ENCODE data around the gene COL6A1. TPM values are rescaled to one million over a fixed set of nuclear protein-coding genes. Genes with fewer than 3 reads are reported as not detected.
A peak's percentile ranks its signal among the peaks of the same experiment; 100 is the strongest.

The COL6A1 gene
- polyA plus RNA-seq, 2 of the 4 experiments (the other 2 are of a cell fraction): 3.9 to 18.3 TPM

DNA sequence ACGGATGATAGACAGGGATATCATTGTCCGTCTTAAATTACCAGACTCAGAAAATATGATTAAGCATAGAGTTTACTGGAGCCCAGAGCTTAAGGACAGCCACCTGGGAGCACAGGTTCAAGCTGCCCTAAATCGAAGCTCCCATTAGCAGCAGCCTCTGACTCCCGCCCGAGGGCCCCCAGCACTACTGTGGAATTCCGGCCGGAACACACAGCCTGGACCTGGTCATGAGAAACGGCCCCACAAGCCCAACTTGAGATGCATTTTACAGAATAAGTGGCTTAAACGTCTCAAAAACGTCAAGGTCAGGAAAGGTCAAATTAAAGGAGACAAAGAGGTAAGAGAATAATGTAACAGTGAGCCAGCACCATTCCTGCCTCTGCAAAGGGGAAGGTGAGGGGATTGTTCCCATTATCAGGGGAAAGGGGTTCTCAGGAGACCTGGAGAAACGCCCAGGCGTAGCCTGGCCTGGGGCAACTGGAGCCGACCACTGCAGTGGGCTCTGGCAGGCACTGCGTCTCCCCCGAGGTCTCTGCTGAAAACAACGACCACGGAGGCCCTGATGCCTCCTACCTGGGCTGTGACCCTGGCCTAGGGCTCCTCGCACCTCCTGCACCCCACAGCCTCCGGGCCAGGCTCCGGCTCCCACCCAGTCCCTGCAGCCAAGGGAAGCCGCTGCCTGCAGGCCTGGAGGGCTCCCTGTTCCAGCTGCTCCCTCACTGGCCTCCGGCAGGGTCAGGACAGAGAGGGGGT is 11.5 kb upstream of the COL6A1 start:
- DNase-seq (ENCODE audit: low read depth in 1 of 2, low spot score in 1 of 2): no peak
- H3K4me2 ChIP-seq: 0 out of 3 replicates have a peak overlapping the region, but pooled peaks have one; percentile 21
- CTCF ChIA-PET: interaction anchor here (0.9 to 3.2 kb wide), 23 partner anchors 10 to 189 kb away, joined by 3 to 20 read pairs (median 4); no protein-coding TSS in a partner anchor
- TF ChIP-seq EHMT2 (IDR thresholded peaks at IDR 0.05; ENCODE audit: low read depth): no peak
- no peak for TF ChIP-seq TP53 (CRISPR knock-in tag; IDR thresholded peaks at IDR 0.05)
- TF ChIP-seq RAD21 (conservative IDR thresholded peaks at IDR 0.05 in 1 of 2, IDR thresholded peaks at IDR 0.05 in 1 of 2): no peak
- TF ChIP-seq EP300 (IDR thresholded peaks at IDR 0.05): no peak
- no peak for TF ChIP-seq RNF2 (IDR thresholded peaks at IDR 0.05; ENCODE audit: borderline replicate concordance, low read depth)
- TF ChIP-seq HOXB5 (CRISPR knock-in tag; IDR thresholded peaks at IDR 0.05): no peak
- TF ChIP-seq POLR2AphosphoS2 (conservative IDR thresholded peaks at IDR 0.05; ENCODE audit: low read length): no peak
- no peak for TF ChIP-seq CEBPB (IDR thresholded peaks at IDR 0.05)
- TF ChIP-seq, protein P1, sequence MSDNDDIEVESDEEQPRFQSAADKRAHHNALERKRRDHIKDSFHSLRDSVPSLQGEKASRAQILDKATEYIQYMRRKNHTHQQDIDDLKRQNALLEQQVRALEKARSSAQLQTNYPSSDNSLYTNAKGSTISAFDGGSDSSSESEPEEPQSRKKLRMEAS (IDR thresholded peaks at IDR 0.05): no peak
- TF ChIP-seq NPAS2 (CRISPR knock-in tag; IDR thresholded peaks at IDR 0.05; ENCODE audit: borderline replicate concordance): no peak
- no peak for TF ChIP-seq NR3C1 (IDR thresholded peaks at IDR 0.05)
- no peak for TF ChIP-seq FOXS1 (CRISPR knock-in tag; IDR thresholded peaks at IDR 0.05)
- no peaks in the 10 kb centered on the region for H3K9me3 ChIP-seq
- no peak overlapping the region for H3K27ac ChIP-seq
- FAIRE-seq: no peak
- 53% methylated on average over 17 of the region's 22 CpGs for WGBS (ENCODE audit: missing lambda C conversion rate)
- POLR2A ChIA-PET: no interaction called here
- peaks cover 6% of the 10 kb centered on the region; the same call in 1 of the 3 replicates for H3K4me1 ChIP-seq
- H3K4me3 ChIP-seq: no peak overlapping the region
- peak; percentile 19 to 49; a peak in 4 of 6 replicates for ATAC-seq

DNA sequence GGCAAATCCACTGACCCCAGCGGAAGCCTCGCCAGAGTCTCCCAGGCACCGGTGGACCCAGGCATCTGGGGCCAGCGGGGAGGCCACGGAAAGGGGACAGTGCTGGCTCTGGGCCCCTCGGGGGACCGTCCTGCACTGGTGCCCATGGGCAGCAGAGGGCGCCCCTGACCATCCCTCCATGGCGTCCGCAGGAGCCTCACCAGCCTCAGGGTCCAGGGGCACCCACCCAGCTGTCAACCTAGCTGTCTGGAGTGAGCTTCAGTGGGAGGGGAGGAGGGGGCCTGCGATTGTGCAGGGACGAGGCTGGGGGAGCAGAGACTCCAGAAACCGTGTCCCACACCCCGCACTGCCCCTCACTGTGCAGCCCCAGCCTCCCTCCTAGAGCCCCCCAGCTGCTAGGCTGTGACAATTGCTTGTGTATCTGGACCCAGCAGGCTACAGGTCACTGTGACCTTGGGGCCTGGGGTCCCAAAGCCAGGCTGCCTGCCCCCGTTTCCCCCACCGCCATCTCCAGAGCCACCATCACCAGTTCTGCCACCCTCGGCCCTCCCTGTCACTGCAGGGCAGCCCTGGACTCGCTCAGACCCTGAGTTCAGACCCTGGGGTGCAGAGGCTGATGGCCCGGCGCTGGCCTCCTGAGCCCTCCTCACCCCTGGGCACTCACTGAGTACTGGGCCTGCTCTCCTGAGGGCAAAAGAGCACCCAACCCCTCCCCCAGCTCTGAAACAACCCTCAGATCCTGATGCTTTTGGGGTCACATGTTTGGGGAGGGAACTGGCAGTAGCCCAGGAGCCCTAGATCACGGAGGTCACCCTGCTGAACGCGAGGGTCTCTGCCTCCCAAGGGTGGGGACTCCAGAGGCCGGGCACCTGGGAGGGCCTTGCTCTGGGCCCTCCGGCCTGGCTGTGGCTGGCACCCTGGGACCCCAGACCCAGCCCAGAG is 10.6 kb upstream of the COL6A1 start:
- DNase-seq (ENCODE audit: low read depth in 1 of 2, low spot score in 1 of 2): peak; percentile 17 to 57
- peak; percentile 72 to 74 for TF ChIP-seq RAD21 (conservative IDR thresholded peaks at IDR 0.05 in 1 of 2, IDR thresholded peaks at IDR 0.05 in 1 of 2)
- TF ChIP-seq SMC3 (IDR thresholded peaks at IDR 0.05): peak; percentile 49
- peak; percentile 56 for TF ChIP-seq CTCF (IDR thresholded peaks at IDR 0.05)
- TF ChIP-seq, protein P2, sequence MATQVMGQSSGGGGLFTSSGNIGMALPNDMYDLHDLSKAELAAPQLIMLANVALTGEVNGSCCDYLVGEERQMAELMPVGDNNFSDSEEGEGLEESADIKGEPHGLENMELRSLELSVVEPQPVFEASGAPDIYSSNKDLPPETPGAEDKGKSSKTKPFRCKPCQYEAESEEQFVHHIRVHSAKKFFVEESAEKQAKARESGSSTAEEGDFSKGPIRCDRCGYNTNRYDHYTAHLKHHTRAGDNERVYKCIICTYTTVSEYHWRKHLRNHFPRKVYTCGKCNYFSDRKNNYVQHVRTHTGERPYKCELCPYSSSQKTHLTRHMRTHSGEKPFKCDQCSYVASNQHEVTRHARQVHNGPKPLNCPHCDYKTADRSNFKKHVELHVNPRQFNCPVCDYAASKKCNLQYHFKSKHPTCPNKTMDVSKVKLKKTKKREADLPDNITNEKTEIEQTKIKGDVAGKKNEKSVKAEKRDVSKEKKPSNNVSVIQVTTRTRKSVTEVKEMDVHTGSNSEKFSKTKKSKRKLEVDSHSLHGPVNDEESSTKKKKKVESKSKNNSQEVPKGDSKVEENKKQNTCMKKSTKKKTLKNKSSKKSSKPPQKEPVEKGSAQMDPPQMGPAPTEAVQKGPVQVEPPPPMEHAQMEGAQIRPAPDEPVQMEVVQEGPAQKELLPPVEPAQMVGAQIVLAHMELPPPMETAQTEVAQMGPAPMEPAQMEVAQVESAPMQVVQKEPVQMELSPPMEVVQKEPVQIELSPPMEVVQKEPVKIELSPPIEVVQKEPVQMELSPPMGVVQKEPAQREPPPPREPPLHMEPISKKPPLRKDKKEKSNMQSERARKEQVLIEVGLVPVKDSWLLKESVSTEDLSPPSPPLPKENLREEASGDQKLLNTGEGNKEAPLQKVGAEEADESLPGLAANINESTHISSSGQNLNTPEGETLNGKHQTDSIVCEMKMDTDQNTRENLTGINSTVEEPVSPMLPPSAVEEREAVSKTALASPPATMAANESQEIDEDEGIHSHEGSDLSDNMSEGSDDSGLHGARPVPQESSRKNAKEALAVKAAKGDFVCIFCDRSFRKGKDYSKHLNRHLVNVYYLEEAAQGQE (IDR thresholded peaks at IDR 0.05): no peak
- Histone ChIP-seq H3K9me3 (no peaks in the 10 kb centered on the region), H3K27ac (no peak overlapping the region), H3K4me1 (peaks cover 6% of the 10 kb centered on the region; the same call in 1 of the 3 replicates), H3K4me3 (no peak overlapping the region), H3K4me2 (peak overlapping the region; percentile 21; the same call in 1 of the 3 replicates)
- 78% methylated on average over 3 of the region's 25 CpGs for WGBS (ENCODE audit: missing lambda C conversion rate)
- no peak for FAIRE-seq
- POLR2A ChIA-PET: no interaction called here
- CTCF ChIA-PET: interaction anchor here (0.6 to 3.2 kb wide), 26 partner anchors 9 to 319 kb away, joined by 3 to 20 read pairs (median 4); no protein-coding TSS in a partner anchor
- ATAC-seq: peak; percentile 84 to 95

Measured in A549 (cell line).